Skeletal muscle satellite cell (primary cell): Measurements from ENCODE around the gene SEMA3D.

Experiments used
- H3K27me3 ChIP-seq: 2 replicates; pipeline ENCODE4 v1.7.0; 2013; ENCODE audit warnings: low read length; ENCODE audit not compliant: control insufficient read depth, insufficient read depth
- H3K36me3 ChIP-seq: 2 replicates; pipeline ENCODE4 v1.7.0; 2013; ENCODE audit warnings: mild to moderate bottlenecking, control low read depth, low read length; ENCODE audit not compliant: insufficient read depth
- H3K4me1 ChIP-seq: 2 replicates; pipeline ENCODE4 v1.7.0; 2013; ENCODE audit warnings: low read length; ENCODE audit not compliant: control insufficient read depth, insufficient read depth
- H3K4me2 ChIP-seq: 2 replicates; pipeline ENCODE4 v1.7.0; 2013; ENCODE audit warnings: mild to moderate bottlenecking, low read length
- H3K4me3 ChIP-seq: 2 replicates; pipeline ENCODE4 v1.7.0; 2013; ENCODE audit warnings: low read length
- H3K9ac ChIP-seq: 2 replicates; pipeline ENCODE4 v1.7.0; 2013; ENCODE audit warnings: mild to moderate bottlenecking, low read depth, low read length, moderate library complexity
- H3K9me3 ChIP-seq: replicated peaks from 2 replicates; pipeline ENCODE4 v1.7.0; 2013; ENCODE audit warnings: mild to moderate bottlenecking, control low read depth, low read length

Gene SEMA3D

DNA sequence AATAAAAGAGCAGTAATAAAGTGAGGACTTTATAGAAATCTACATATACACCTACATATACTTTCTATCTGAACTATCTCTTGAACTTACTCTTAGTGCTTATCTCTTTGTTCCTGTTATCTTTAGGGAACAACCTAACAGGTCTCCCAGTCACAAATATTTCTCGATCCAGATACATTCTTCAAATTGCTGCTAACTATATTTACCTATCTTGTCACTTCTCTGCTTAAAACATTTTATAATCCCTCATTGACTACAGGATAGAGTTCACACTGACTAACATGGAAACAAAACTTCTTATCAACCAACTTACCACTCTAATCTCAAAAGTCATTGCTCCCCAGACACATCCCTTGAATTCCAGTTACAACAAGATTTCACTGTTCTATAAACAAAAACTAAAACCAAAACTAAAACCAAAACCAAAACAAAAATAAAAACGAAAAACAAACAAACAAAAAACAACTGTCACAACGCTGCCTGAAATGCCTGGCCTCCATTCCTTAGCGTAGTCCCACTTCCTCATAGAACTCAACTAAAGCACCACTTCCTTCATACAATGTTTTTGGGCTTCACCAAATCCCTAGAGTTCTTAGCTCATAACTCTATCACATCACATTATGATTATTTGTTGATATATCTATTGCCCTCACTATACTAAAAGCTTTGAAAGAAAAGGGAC lies 134.7 kb downstream of the SEMA3D start:
- no peak overlapping the region for H3K4me3 ChIP-seq

DNA sequence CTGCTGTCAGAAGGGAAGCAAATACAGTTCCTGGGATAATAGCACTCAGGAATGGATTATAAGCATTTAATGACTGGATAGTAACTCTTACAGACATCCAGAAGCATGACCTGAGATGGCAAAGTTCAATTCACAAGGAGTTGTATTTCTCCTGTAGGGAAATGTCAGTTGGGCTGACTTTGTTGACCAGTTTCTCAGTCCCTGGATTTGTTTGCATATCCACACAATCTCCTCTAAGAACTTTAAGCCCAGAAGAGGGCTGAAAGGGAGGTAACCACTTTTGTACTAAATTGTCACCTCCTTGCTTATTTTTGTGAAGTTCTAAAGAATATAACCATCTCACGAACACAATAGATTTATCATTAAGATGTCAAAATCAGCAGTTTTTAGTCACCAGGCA lies 140.3 kb downstream of the SEMA3D start:
- no peaks in the 10 kb centered on the region for H3K9me3 ChIP-seq
- no peak overlapping the region for H3K4me2 ChIP-seq
- no peak overlapping the region for H3K9ac ChIP-seq
- peaks cover 4% of the 10 kb centered on the region for H3K27me3 ChIP-seq
- no peak overlapping the region for H3K4me3 ChIP-seq
- H3K36me3 ChIP-seq, result no peaks in the 10 kb centered on the region
- no peaks in the 10 kb centered on the region for H3K4me1 ChIP-seq

More for the DNA sequence above, 134.7 kb downstream of the SEMA3D start:
- no peaks in the 10 kb centered on the region for H3K9me3 ChIP-seq
- H3K4me1 ChIP-seq, result no peaks in the 10 kb centered on the region
- no peaks in the 10 kb centered on the region for H3K36me3 ChIP-seq
- H3K4me2 ChIP-seq, result no peak overlapping the region
- no peaks in the 10 kb centered on the region for H3K27me3 ChIP-seq
- H3K9ac ChIP-seq, result no peak overlapping the region

DNA sequence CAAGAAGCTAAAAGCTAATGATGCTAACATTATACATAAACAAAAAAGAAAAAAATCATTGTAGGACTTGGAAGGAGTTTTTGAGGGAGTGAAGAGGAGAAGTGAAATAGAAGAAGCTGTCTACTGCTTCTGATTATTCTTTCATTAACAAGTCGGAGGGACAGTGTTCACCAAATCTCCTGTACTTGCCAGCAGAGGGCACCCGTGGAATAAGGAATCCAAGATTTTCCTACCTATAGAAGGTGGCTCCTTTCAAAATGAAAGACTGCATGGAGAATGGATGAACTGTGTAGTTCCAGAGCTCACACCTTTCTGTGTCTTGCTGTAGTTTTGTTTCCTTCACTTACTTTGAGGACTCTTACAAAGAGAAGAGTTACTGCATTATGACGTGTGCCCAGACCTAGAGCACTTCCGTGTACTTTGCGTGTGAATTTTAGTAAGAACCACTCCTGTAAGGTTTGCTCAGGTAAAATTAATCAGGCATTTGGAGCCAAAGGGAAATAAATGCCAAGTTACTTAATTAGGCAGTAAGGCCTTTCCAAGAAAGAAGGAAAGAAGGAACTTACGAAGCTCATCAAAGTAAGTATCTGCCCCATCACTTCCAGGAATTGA lies 145.1 kb downstream of the SEMA3D start:
- peaks cover 8% of the 10 kb centered on the region for H3K27me3 ChIP-seq
- no peaks in the 10 kb centered on the region for H3K4me1 ChIP-seq
- no peak overlapping the region for H3K4me2 ChIP-seq
- no peak overlapping the region for H3K4me3 ChIP-seq
- no peaks in the 10 kb centered on the region for H3K36me3 ChIP-seq
- no peak overlapping the region for H3K9ac ChIP-seq
- no peaks in the 10 kb centered on the region for H3K9me3 ChIP-seq

DNA sequence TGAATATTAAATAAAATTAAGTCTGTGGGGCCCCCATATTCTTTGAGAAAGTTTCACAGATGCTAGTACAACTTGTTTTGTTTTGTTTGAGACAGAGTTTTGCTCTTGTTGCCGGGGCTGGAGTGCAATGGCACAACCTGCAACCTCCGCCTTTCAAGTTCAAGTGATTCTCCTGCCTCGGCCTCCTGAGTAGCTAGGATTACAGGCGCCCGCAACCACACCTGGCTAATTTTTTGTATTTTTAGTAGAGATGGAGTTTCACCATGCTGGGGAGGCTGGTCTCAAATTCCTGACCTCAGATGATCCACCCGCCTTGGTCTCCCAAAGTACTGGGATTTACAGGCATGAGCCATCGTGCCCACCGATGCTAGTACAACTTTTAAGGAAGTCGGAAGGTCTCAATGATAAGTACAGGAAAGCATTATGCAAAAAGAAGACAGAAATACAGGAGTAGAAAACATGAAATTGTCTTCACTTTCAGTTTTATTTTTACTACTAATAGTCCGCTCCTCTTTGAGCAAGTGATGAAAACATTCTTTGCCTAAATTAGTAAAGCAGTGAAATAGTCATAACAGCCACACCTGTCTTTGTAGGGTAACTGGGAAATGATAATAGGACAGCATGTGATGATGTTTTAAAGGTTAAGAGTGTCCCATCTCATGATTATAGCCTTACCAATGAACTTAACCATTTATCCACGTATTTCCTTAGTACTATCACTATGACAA lies 147.5 kb downstream of the SEMA3D start:
- Histone ChIP-seq H3K4me3 (no peak overlapping the region), H3K36me3 (no peaks in the 10 kb centered on the region), H3K4me1 (no peaks in the 10 kb centered on the region), H3K9ac (no peak overlapping the region), H3K4me2 (no peak overlapping the region), H3K27me3 (peaks cover 8% of the 10 kb centered on the region), H3K9me3 (no peaks in the 10 kb centered on the region)

DNA sequence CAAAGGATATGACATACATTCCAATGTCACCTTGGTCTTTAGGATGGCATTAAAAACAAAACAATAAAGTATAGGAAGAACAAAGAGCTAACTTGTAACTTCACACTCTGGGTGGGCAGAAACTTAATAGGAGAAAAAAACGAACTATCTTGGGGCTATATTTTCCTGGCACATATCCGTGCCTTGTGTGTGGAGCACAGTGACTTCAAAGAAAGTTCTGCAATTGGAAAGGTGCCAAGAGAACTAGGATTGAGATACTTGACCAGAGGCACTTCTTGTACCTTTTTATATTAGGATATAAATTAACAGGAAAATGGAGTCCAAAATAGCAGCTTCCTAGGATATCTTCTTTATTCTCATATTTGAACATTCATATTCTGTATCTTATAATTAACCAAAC lies 148.4 kb downstream of the SEMA3D start:
- Histone ChIP-seq H3K9me3 (no peaks in the 10 kb centered on the region), H3K27me3 (peaks cover 8% of the 10 kb centered on the region), H3K9ac (no peak overlapping the region), H3K4me3 (no peak overlapping the region), H3K4me2 (no peak overlapping the region), H3K36me3 (no peaks in the 10 kb centered on the region), H3K4me1 (no peaks in the 10 kb centered on the region)

DNA sequence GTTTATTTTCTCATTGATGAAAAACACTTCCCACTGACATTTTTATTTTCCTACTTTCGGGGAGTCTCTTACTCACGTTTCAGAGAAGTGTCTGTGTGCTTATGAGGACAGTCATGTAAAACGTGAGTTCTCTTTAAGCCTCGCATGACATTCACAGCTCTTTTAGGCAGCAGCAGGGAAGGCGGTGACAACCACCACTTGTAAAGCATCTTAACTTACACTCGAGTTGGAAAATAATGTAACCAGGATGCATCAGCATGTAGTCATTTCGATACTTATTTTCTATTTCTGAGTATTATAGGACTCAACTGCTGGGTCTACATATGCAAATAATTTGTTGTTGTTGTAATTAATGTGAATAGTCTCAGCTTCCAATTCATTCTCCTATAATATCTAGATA lies 153.6 kb downstream of the SEMA3D start:
- Histone ChIP-seq H3K27me3 (no peaks in the 10 kb centered on the region), H3K9me3 (no peaks in the 10 kb centered on the region), H3K4me1 (no peaks in the 10 kb centered on the region), H3K4me3 (no peak overlapping the region), H3K4me2 (no peak overlapping the region), H3K9ac (no peak overlapping the region), H3K36me3 (no peaks in the 10 kb centered on the region)

DNA sequence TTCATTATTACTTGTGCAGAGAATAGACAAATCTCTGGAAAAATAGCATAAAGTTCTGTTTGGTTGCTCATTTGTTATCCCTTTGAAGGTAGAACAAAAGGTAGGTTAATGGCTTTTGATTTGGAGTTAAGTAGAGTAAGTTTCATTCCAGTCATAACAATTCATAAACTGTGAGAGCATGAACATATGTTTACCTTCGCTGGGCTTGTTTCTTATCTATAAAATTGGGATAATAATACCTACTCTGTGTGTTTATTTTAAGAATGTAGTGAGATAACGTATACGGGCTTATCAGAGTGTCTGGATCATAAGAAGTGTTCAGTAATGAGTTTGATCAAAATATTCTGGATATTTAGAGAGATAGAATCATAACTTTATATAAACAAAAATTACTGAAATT lies 155.4 kb downstream of the SEMA3D start:
- Histone ChIP-seq H3K4me1 (no peaks in the 10 kb centered on the region), H3K4me2 (no peak overlapping the region), H3K4me3 (no peak overlapping the region), H3K9me3 (no peaks in the 10 kb centered on the region), H3K36me3 (no peaks in the 10 kb centered on the region), H3K27me3 (no peaks in the 10 kb centered on the region), H3K9ac (no peak overlapping the region)

DNA sequence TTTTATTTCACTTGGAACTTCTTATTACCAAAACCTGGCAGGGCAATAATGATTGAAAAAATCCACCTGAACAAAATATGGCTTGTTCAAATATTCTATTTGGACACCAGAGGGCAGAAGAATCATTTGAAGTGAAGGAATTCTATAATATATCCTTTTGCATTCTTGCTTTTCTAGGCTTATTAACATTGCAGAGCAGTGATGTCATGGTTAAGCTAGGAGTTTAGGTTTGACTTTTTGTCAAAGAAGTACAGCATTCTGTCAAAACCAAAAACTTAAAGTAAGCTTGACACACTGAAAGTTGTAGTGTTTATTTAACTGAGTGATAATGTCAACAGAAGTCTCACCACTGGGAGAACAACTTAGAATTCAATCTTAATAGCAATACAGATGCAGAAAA lies 156.0 kb downstream of the SEMA3D start:
- no peaks in the 10 kb centered on the region for H3K4me1 ChIP-seq
- H3K9me3 ChIP-seq, result no peaks in the 10 kb centered on the region
- no peak overlapping the region for H3K4me2 ChIP-seq
- H3K27me3 ChIP-seq, result no peaks in the 10 kb centered on the region
- no peak overlapping the region for H3K4me3 ChIP-seq
- H3K9ac ChIP-seq, result no peak overlapping the region
- no peaks in the 10 kb centered on the region for H3K36me3 ChIP-seq

DNA sequence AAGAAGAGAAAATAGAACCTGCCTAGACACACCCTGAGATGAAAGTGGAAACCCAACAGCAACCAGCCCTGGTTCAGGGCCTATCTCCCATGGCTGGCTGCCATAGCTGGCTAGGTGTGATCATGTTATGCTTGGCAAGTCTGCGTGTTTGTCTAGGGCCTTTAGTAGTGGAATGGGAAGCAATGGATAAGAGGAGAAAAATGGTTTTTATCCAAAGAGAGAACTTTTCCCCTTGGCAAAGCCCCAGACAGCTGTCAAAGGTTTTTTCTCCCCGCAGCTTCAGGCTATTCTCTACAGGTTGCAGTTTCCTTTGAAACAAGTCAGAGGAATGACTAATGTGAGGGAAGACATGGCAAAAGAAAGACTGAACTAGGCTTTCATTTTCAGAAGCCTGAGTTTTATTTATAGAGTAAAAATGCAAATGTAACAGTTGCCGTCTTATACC lies 161.5 kb downstream of the SEMA3D start:
- Histone ChIP-seq H3K4me3 (no peak overlapping the region), H3K9ac (no peak overlapping the region), H3K27me3 (no peaks in the 10 kb centered on the region), H3K4me2 (no peak overlapping the region), H3K4me1 (no peaks in the 10 kb centered on the region), H3K9me3 (no peaks in the 10 kb centered on the region), H3K36me3 (no peaks in the 10 kb centered on the region)

DNA sequence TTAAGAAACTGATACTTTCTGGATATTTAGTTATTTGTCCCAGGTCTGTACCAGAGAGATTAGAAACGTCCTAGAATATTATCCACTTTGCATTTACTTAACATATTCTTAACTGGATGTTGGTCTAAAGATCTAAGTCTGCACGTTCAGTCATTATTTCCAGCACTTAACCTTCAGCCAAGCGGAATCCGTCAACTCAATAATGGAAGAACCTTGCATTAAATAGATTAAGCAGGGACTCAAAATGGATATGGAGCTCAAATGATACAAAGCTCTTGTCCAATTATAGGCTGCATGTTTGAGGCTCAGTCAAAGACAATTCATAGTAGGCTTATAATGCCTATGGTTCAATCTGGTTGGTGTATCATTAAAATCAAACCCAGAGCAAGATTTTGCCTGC lies 162.9 kb downstream of the SEMA3D start:
- Histone ChIP-seq H3K9ac (no peak overlapping the region), H3K4me1 (no peaks in the 10 kb centered on the region), H3K4me3 (no peak overlapping the region), H3K27me3 (no peaks in the 10 kb centered on the region), H3K9me3 (no peaks in the 10 kb centered on the region), H3K4me2 (no peak overlapping the region), H3K36me3 (no peaks in the 10 kb centered on the region)

- H3K4me1 ChIP-seq, result no peaks in the 10 kb centered on the region
- no peaks in the 10 kb centered on the region for H3K27me3 ChIP-seq
- no peaks in the 10 kb centered on the region for H3K9me3 ChIP-seq
- no peak overlapping the region for H3K4me3 ChIP-seq
- H3K9ac ChIP-seq, result no peak overlapping the region
- no peaks in the 10 kb centered on the region for H3K36me3 ChIP-seq
- H3K4me2 ChIP-seq, result no peak overlapping the region
Observed at GRCh38 chr7:85023066-85023712, 163.7 kb downstream of the SEMA3D start.
